ENCODE results near the gene C10orf143.
"Not testable (repeated sequence)": the region's sequence is repeated elsewhere in the genome, so short reads cannot be mapped to it uniquely, and the experiment has no call there.

Gene C10orf143

GRCh38 chr10:130110246-130111112, at the start of gene C10orf143:
Gene C10orf143 (minus strand): TSS chr10:130110830. CDS start chr10:130110772, 58 bp downstream.
- DNase-seq (ENCODE audit: low read depth), result peak; percentile 84

DNA sequence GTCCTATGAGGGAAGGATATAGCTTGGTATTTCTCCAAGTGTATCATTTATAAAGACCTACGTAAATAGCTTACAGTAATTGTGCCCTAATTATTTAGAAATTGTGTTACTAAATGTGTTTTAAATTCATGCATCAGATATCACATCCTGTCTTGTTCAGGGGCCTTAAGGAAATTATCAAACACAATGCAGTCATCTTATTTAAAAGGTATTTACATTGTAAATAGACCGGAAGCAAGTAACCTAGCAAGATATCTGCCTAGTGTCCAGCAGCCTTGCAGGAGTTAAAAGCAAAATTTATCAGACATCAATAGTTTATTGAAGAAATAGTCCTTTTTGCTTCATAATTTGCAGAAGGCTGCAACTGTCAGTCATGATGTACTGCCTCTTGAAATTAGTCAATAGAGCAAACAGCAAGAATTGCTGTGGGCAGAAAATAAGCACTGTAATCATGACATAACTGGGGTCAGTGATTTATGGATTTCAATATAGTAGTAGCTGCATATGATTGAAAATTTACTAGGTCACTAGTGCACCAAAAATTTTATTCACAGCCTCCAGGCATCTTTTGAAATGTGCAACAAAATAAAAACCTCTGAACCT, 48.7 kb upstream of the C10orf143 start:
- DNase-seq (ENCODE audit: low read depth), result no peak

DNA sequence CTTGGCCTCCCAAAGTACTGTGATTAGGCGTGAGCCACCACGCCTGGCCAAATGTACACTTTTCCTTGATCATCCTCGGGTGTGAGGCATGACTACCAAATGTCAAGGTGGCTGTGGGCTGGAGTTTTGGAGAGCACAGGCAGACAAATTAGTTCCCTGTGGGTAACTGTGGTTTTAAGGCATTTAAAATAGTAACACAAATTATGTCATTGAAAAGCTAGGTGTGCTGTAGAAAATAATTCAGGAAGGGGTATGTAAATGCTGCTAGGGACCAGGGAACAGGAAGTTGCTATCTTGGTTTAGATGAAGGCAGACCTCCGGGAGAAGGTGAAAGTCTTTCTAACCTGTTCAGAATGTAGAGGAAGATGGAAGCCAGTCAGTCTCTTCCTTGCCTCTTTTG, 35.4 kb upstream of the C10orf143 start:
- DNase-seq (ENCODE audit: low read depth), result no peak

GRCh38 chr10:130141878-130142277, 31.2 kb upstream of the C10orf143 start:
- DNase-seq (ENCODE audit: low read depth), result no peak

DNA sequence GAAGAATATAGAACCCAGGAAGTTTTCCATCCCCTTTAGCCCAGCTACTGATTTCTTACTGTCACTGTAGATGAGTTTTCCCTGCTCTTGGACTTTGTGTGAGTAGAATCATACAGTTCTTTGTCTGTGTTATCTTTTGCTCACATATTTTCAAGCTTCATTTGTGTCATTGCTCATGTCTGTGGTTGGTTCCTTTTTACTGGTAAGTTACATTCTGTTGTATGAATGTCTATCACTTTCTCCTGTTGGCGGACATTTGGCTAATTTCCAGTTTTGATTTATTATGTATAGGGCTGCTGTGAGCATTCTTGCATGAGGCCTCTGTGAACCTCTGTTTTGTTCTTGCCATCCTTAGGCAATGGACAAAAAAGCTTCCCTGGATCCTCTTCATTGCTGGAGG, 30.8 kb upstream of the C10orf143 start:
- peak; percentile 11 for DNase-seq (ENCODE audit: low read depth)

- DNase-seq (ENCODE audit: low read depth), result no peak
Observed at GRCh38 chr10:130141038-130141437, 30.4 kb upstream of the C10orf143 start.

GRCh38 chr10:130140425-130140824, 29.8 kb upstream of the C10orf143 start:
- DNase-seq (ENCODE audit: low read depth), result no peak

GRCh38 chr10:130138479-130138866, 27.8 kb upstream of the C10orf143 start:
- peak; percentile 38 for DNase-seq (ENCODE audit: low read depth)

- no peak for DNase-seq (ENCODE audit: low read depth)
Observed at GRCh38 chr10:130137659-130138478, 27.2 kb upstream of the C10orf143 start.

- peak; percentile 10 for DNase-seq (ENCODE audit: low read depth)
Observed at GRCh38 chr10:130137090-130137448, 26.4 kb upstream of the C10orf143 start.

DNA sequence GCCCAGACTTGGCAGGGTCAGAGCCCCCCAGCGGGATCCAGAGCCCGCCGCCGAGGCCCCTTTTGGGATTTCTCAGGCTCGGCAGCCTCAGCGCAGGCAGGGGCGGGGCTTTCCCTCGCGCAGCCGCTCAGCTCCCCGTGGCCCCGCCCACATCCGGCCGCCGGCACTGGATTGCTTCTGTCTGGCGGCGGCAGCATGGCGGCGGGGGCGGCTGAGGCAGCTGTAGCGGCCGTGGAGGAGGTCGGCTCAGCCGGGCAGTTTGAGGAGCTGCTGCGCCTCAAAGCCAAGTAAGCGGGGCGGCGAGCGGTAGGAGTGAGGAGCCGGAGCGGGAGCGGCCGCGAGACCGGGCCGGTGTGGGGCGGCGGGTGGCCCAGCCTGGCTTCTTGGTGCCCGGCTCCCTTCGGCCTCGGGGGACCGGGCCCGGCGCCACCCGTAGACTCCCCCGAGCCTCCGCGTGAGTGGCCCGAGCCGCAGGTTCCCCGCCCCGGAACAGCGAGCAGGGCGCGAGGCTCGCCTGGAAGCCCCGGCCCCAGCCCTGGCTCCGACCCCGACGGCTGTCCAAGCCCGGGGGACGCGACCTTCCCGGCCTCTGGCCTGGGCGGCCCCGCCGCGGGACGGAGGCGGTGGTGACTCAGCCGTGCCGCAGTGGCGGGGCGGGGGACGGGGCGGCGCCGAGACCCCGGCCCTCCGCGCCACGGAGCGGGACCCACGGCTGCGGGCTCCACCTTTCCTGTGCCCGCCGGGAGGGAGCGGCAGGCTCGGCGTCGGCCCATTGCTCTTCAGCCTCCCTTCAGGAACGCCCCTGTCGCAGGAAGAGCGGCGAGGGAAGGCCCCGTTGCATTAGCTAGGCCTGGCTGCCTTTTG, 25.8 kb upstream of the C10orf143 start, which contains the start of gene GLRX3:
Gene GLRX3, plus strand, starts transcription at position 166 of the 864 bp plus-strand sequence. Its CDS starts 30 bp downstream, at position 196.
- DNase-seq (ENCODE audit: low read depth), result no peak

DNA sequence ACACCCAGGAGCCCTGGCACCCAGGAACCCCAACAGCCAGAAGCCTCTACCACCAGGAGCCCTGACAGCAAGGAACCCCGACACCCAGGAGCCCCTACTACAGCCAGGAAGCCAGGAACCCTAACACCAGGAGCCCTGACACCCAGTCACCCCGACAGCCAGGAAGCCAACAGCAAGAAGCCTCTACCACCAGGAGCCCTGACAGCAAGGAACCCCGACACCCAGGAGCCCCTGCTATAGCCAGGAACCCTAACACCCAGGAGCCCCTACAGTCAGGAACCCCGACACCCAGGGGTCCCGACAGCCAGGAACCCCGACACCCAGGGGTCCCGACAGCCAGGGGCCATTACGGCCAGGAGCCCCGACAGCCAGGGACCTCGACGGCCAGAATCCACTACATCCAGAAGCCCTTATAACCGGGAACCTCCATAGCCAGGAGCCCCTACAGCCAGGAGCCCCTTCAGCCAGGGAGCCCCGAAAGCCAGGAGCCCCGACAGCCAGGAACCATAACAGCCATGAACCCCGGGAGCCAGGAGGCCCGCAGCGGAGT, 25.1 kb upstream of the C10orf143 start:
- DNase-seq (ENCODE audit: low read depth), result no peak

DNA sequence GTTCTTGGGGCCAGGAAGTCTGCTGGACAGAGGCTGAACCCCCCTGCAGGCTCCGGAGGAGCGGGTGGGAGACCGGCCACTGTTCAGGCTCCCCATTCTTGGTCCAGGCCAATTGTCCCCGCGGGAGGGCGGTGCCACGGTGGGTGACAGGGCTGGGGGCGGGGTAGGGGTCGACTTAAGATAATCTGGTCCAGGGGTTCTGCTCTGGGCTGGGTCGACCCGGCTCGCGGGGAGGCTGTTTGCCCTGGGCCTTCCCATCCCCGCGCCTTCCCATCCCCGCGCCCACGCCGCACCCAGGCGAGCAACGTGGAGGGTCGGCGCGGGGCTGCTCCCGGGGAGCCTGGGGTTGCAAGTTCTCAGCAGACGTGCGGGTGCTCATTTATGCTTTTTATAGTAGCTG, 18.3 kb upstream of the C10orf143 start:
- DNase-seq (ENCODE audit: low read depth), result no peak

GRCh38 chr10:130128062-130128781, 17.6 kb upstream of the C10orf143 start:
- no peak for DNase-seq (ENCODE audit: low read depth)

- no peak for DNase-seq (ENCODE audit: low read depth)
Observed at GRCh38 chr10:130127364-130128061, 16.9 kb upstream of the C10orf143 start.

DNA sequence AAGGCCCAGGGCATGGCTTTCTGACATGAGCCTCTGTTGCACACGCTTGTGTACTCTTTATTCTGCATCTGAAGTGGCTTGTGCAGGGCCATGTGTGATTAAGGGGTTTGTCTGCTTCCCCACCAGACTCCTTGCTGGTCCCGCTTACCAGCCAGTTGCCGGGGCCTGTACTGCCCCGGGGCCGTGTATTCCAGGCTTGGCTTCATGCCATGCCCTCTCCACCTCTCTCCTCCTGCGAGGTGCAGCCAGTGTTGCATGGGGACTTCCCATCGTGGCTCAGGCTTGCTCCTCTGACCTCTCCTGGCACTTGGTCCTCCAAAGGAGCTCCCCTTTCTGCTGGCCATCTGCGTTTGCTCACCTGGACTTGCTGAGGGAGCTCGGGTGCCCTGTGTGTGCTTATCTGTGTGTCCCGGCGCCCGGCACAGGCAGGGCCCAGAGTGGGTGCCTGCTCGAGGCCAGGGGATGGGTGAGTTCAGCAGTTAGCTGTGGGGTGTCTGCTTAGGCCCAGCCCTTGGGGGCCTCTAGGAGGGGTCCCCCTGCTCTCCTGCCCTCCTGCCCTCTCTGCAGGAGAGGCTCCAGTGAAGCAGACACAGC, 11.0 kb upstream of the C10orf143 start:
- no peak for DNase-seq (ENCODE audit: low read depth)

DNA sequence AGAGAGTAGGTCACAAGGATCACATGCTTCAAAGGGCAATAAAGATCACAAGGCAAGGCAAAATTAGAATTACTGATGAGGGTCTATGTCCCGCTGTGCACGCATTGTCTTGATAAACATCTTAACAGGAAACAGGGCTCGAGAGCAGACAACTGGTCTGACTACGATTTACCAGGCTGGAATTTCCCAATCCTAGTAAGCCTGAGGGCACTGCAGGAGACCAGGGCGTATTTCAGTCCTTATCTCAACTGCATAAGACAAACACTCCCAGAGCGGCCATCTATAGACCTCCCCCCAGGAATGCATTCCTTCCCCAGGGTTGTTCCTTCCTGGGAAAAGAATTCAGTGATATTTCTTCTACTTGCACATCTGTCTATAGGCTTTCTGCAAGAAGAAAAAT, 6.9 kb upstream of the C10orf143 start:
- DNase-seq (ENCODE audit: low read depth), result not testable (repeated sequence)

DNA sequence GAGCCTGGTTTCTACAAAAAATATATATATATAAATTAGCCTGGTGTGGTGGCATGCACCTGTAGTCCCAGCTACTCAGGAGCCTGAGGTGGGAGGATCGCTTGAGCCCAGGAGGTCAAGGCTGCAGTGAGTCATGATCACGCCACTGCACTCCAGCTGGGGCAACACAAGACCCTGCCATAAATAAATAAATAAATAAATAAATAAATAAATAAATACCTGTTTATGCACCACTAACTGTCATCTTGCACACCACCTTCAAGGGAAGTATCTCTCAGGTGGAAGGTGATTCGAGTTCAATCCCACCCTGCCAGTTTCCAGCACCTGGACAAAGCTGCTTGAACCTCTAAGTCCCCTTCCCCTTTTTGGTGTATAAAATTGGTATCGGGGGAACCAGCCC, 6.3 kb upstream of the C10orf143 start:
- not testable (repeated sequence) for DNase-seq (ENCODE audit: low read depth)

DNA sequence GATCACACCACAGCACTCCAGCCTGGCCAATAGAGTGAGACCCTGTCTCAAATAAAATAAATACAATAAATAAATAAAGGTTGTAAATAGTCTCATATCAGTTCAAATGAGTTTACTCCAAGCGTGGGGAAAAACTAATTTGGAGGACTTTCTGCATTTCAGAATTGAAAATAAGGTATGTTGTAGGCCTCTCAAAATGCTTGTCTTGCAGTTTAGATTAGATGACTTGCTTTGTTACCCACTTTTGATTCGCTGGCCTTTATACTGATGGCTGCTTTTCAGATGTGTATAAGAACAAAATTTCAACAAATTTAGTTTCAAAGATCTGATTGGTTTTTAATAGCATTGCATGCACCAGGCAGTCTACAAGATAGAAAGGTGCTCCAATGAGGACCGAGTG, 2.2 kb upstream of the C10orf143 start:
- DNase-seq (ENCODE audit: low read depth), result no peak

- no peak for DNase-seq (ENCODE audit: low read depth)
Observed at GRCh38 chr10:130111852-130112180, 1.2 kb upstream of the C10orf143 start.

Data from non-pigmented ciliary epithelial cell (primary cell).